SK-N-SH (cell line): ENCODE results near the gene ARMC9. TPM values are rescaled to one million over a fixed set of nuclear protein-coding genes. Genes with fewer than 3 reads are reported as not detected.

ENCODE experiments used
- CTCF ChIA-PET: fragments of 300-600, 350-600 bp; formaldehyde crosslinking; extraction: SDS; loops from one replicate; lab custom pipeline; 2021; lab: Yijun Ruan, JAX
- POLR2A ChIA-PET: fragments of 350-600 bp; sonication (Branson Sonifier 250); formaldehyde crosslinking; extraction: SDS; loops from one replicate; lab custom pipeline; 2020; ENCODE audit warnings: antibody characterized with exemption, inconsistent platforms; lab: Yijun Ruan, JAX
- DNase-seq: peaks from one replicate; pipeline ENCODE4 v3.0.0; 2012
- H2AFZ ChIP-seq: fragments of 200-600 bp; sonication (generic); 2 replicates; pipeline ENCODE4 v1.8.1; 2016; ENCODE audit warnings: antibody characterized with exemption, mild to moderate bottlenecking, low read depth
- H3F3A ChIP-seq: fragments of 200-600 bp; sonication (generic); replicated peaks from 2 replicates; pipeline ENCODE3; 2016; ENCODE audit warnings: antibody characterized with exemption, mild to moderate bottlenecking; ENCODE audit not compliant: insufficient read depth
- H3K27ac ChIP-seq, 2 experiments: fragments of 200-500 bp in 1 of 2; fragments of 200-600 bp in 1 of 2; sonication (Bioruptor generic) in 1 of 2; sonication (generic), shearing (Covaris generic) in 1 of 2; 2 replicates each; pipeline versions ENCODE4 v1.5.1 to v1.6.1; 2014 to 2016; ENCODE audit warnings: low read depth in 2 of 2, inconsistent platforms in 1 of 2, low read length in 1 of 2, mild to moderate bottlenecking in 1 of 2, mixed read lengths in 1 of 2
- H3K27me3 ChIP-seq: fragments of 200-600 bp; sonication (generic), shearing (Covaris generic); 2 replicates; pipeline ENCODE4 v1.6.1; 2016; ENCODE audit warnings: mixed run types; ENCODE audit not compliant: insufficient read depth
- H3K36me3 ChIP-seq, 2 experiments: fragments of 200-500 bp in 1 of 2; fragments of 200-600 bp in 1 of 2; sonication (Bioruptor generic) in 1 of 2; sonication (generic) in 1 of 2; replicated peaks in 1 of 2; 2 replicates each; pipeline versions ENCODE3 to v1.5.1; 2014 to 2016; ENCODE audit warnings: low read length in 1 of 2, mild to moderate bottlenecking in 1 of 2; ENCODE audit not compliant: insufficient read depth in 2 of 2, control insufficient read depth in 1 of 2
- H3K4me1 ChIP-seq, 2 experiments: fragments of 200-500 bp in 1 of 2; fragments of 200-600 bp in 1 of 2; sonication (Bioruptor generic) in 1 of 2; sonication (generic), shearing (Covaris generic) in 1 of 2; 2 replicates each; pipeline versions ENCODE4 v1.5.1 to v1.6.1; 2014 to 2016; ENCODE audit warnings: low read depth in 1 of 2, low read length in 1 of 2, mixed run types in 1 of 2; ENCODE audit not compliant: insufficient read depth in 2 of 2, control insufficient read depth in 1 of 2
- H3K4me2 ChIP-seq: fragments of 200-600 bp; sonication (generic), shearing (Covaris generic); 2 replicates; pipeline ENCODE4 v1.6.1; 2017; ENCODE audit warnings: mixed run types
- H3K4me3 ChIP-seq, 2 experiments: fragments of 200-500 bp in 1 of 2; fragments of 200-600 bp in 1 of 2; sonication (Bioruptor generic) in 1 of 2; sonication (generic), shearing (Covaris generic) in 1 of 2; 2 replicates each; pipeline versions ENCODE4 v1.5.1 to v1.8.1; 2014 to 2016; ENCODE audit warnings: low read depth in 2 of 2, inconsistent platforms in 1 of 2, low read length in 1 of 2, mild to moderate bottlenecking in 1 of 2, mixed read lengths in 1 of 2, moderate library complexity in 1 of 2
- H3K79me2 ChIP-seq: fragments of 200-600 bp; sonication (generic); 2 replicates; pipeline ENCODE4 v1.8.1; 2017; ENCODE audit warnings: mild to moderate bottlenecking; ENCODE audit not compliant: insufficient read depth
- H3K9ac ChIP-seq: fragments of 200-600 bp; sonication (generic); 2 replicates; pipeline ENCODE4 v1.6.1; 2017; ENCODE audit warnings: mixed run types
- H3K9me2 ChIP-seq: fragments of 200-600 bp; sonication (generic); 2 replicates; pipeline ENCODE4 v1.6.1; 2017; ENCODE audit warnings: mixed run types
- H3K9me3 ChIP-seq: fragments of 200-600 bp; sonication (generic); 2 replicates; pipeline ENCODE4 v1.6.1; 2017; ENCODE audit warnings: mixed run types, mild to moderate bottlenecking, moderate library complexity
- H4K20me1 ChIP-seq: fragments of 200-600 bp; sonication (generic); 2 replicates; pipeline ENCODE4 v1.6.1; 2017; ENCODE audit warnings: mild to moderate bottlenecking, mixed run types; ENCODE audit not compliant: insufficient read depth
- EP300 ChIP-seq, 2 experiments: IDR thresholded peaks; 2 replicates each; pipeline versions ENCODE4 v1.4.0 to v1.6.1; 2012; ENCODE audit warnings: borderline replicate concordance in 1 of 2, low read depth in 1 of 2, low read length in 1 of 2
- EZH2phosphoT487 ChIP-seq: fragments of 200-600 bp; sonication (generic); IDR thresholded peaks from 2 replicates; pipeline ENCODE4 v1.6.1; 2017; ENCODE audit warnings: low read depth, mixed run types, mild to moderate bottlenecking, antibody characterized with exemption, moderate library complexity, borderline replicate concordance
- GABPA ChIP-seq: IDR thresholded peaks from 2 replicates; pipeline ENCODE4 v1.4.0; 2012; ENCODE audit warnings: low read depth, mild to moderate bottlenecking
- GATA2 ChIP-seq: sonication (generic); formaldehyde crosslinking; IDR thresholded peaks from 2 replicates; pipeline ENCODE4 v1.5.0; 2020; ENCODE audit warnings: mild to moderate bottlenecking, missing genetic modification reagents
- IRF3 ChIP-seq: fragments of 150-350 bp; IDR thresholded peaks from 2 replicates; pipeline ENCODE4 v1.6.1; 2016; ENCODE audit warnings: mild to moderate bottlenecking, low read depth, low read length
- JUND ChIP-seq: IDR thresholded peaks from 2 replicates; pipeline ENCODE4 v1.4.0; 2012
- MAX ChIP-seq: IDR thresholded peaks from 2 replicates; pipeline ENCODE4 v1.4.0; 2012; ENCODE audit warnings: low read depth
- MXI1 ChIP-seq: IDR thresholded peaks from 2 replicates; pipeline ENCODE4 v1.6.1; 2012; ENCODE audit warnings: mild to moderate bottlenecking, low read depth, low read length, improper control_type of control experiment
- REST ChIP-seq: IDR thresholded peaks from 2 replicates; pipeline ENCODE4 v1.6.1; 2012; ENCODE audit warnings: mild to moderate bottlenecking, low read depth, low read length, moderate library complexity
- RFX5 ChIP-seq: IDR thresholded peaks from 2 replicates; pipeline ENCODE4 v1.6.1; 2012; ENCODE audit warnings: mild to moderate bottlenecking, improper control_type of control experiment, low read length
- RXRA ChIP-seq: IDR thresholded peaks from 2 replicates; pipeline ENCODE4 v1.4.0; 2012; ENCODE audit warnings: low read depth, mild to moderate bottlenecking, borderline replicate concordance
- SMC3 ChIP-seq: IDR thresholded peaks from 2 replicates; pipeline ENCODE4 v1.6.1; 2012; ENCODE audit warnings: low read depth, low read length, improper control_type of control experiment
- TEAD4 ChIP-seq: IDR thresholded peaks from 2 replicates; pipeline ENCODE4 v1.4.0; 2012; ENCODE audit warnings: mild to moderate bottlenecking, borderline replicate concordance; ENCODE audit not compliant: insufficient read depth
- USF2 ChIP-seq: fragments of 150-350 bp; IDR thresholded peaks from 2 replicates; pipeline ENCODE4 v1.6.1; 2017; ENCODE audit warnings: antibody characterized with exemption, low read length, low read depth, borderline replicate concordance
- WGBS: methylation state at CpG from one replicate; pipeline ENCODE4 v1.1.6; 2017; ENCODE audit warnings: low lambda C conversion rate; 5-methylcytosine and 5-hydroxymethylcytosine counted together
- polyA plus RNA-seq, 3 experiments: library from polyadenylated mRNA; depleted of rRNA; stranded (reverse); fragments of >200 nt; gene quantifications; 2 replicates each; pipeline ENCODE4 v1.2.3, GENCODE V29; 2012
- TF ChIP-seq, protein P1 (sequence below): fragments of 200-600 bp; sonication (generic); IDR thresholded peaks from 2 replicates; pipeline ENCODE4 v1.6.1; 2017; ENCODE audit warnings: antibody characterized with exemption, mild to moderate bottlenecking, moderate library complexity
- TF ChIP-seq, protein P2 (sequence below): IDR thresholded peaks from 2 replicates; pipeline ENCODE4 v1.4.0; 2012; ENCODE audit warnings: low read depth, borderline replicate concordance

ARMC9 gene
- polyA plus RNA-seq, 1 of the 3 experiments (the other 2 are of a cell fraction): 25.3 TPM

DNA sequence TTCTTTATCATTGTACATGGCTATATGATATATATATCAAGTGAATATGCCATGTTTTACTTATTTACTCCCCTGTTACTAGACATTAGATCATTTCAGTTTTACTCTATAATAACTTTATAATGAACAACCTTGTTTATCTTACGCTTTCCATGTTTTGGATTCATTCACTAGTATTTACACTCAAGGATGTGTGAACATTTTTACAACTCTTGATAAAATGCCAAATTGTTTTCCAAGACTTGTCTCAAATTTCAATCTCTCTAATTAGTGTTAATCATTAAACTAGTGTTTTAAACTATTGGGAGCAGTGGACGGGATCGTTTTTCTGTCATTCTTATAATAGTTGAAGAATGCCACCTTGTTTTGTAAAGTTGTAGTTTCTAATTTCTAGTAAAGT is 145.6 kb downstream of the ARMC9 start:
- DNase-seq: no peak
- no peaks in the 10 kb centered on the region for H3K27me3 ChIP-seq
- no peaks in the 10 kb centered on the region for H3K9me2 ChIP-seq
- peaks cover 0 to 11% of the 10 kb centered on the region in 2 experiments; a peak in 2 of 4 replicates for H3K4me1 ChIP-seq
- H2AFZ ChIP-seq: no peak overlapping the region
- H3K9me3 ChIP-seq: no peaks in the 10 kb centered on the region
- no peak overlapping the region for H3K4me3 ChIP-seq
- H3K9ac ChIP-seq: no peak overlapping the region
- TF ChIP-seq MAX (no peak), USF2 (no peak)
- TF ChIP-seq, all 33 proteins: peak for 0
- H3K79me2 ChIP-seq: no peaks in the 10 kb centered on the region
- ChIA-PET POLR2A (no interaction called here), CTCF (no interaction called here)
- no peak overlapping the region for H3K4me2 ChIP-seq
- no peak overlapping the region for H3K27ac ChIP-seq
- WGBS: 89% methylated on average over 3 of the region's 3 CpGs
- H3F3A ChIP-seq: peaks cover 5% of the 10 kb centered on the region
- H4K20me1 ChIP-seq: no peaks in the 10 kb centered on the region
- H3K36me3 ChIP-seq: peaks cover 3 to 8% of the 10 kb centered on the region in 2 experiments

DNA sequence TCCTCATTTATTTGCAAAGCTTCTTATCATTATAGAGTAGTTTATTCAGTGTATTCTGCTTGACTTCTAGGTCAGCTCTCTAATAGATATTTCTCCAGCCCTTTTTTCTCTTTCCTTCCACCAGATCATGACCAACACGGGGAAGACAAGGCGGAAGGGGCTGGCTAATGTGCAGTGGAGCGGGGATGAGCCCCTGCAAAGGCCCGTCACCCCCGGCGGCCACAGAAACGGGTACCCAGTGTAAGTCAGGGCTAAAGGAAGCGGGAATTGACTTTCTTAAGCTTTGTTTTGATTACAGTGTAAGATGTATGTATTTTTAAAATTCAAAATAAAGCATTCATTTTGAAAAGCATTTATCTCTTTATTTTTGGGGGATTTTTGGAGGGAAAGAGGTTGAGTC is 146.4 kb downstream of the ARMC9 start:
- H3K4me1 ChIP-seq: peaks cover 0 to 11% of the 10 kb centered on the region in 2 experiments; a peak in 2 of 4 replicates
- no peak overlapping the region for H2AFZ ChIP-seq
- POLR2A ChIA-PET: no interaction called here
- H3K36me3 ChIP-seq: peaks cover 3 to 8% of the 10 kb centered on the region in 2 experiments
- no peak overlapping the region for H3K9ac ChIP-seq
- no peak for DNase-seq
- 94% methylated on average over 8 of the region's 8 CpGs for WGBS
- no peaks in the 10 kb centered on the region for H4K20me1 ChIP-seq
- peaks cover 5% of the 10 kb centered on the region for H3F3A ChIP-seq
- H3K27ac ChIP-seq: no peak overlapping the region
- no peaks in the 10 kb centered on the region for H3K79me2 ChIP-seq
- no peak for TF ChIP-seq GABPA
- no peak for TF ChIP-seq JUND
- no peak for TF ChIP-seq GATA2 (CRISPR knock-in tag)
- TF ChIP-seq RFX5: no peak
- no peak for TF ChIP-seq TEAD4
- TF ChIP-seq REST: no peak
- TF ChIP-seq IRF3: no peak
- TF ChIP-seq, protein P1, sequence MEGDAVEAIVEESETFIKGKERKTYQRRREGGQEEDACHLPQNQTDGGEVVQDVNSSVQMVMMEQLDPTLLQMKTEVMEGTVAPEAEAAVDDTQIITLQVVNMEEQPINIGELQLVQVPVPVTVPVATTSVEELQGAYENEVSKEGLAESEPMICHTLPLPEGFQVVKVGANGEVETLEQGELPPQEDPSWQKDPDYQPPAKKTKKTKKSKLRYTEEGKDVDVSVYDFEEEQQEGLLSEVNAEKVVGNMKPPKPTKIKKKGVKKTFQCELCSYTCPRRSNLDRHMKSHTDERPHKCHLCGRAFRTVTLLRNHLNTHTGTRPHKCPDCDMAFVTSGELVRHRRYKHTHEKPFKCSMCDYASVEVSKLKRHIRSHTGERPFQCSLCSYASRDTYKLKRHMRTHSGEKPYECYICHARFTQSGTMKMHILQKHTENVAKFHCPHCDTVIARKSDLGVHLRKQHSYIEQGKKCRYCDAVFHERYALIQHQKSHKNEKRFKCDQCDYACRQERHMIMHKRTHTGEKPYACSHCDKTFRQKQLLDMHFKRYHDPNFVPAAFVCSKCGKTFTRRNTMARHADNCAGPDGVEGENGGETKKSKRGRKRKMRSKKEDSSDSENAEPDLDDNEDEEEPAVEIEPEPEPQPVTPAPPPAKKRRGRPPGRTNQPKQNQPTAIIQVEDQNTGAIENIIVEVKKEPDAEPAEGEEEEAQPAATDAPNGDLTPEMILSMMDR: no peak
- TF ChIP-seq USF2: no peak
- TF ChIP-seq SMC3: no peak
- no peak for TF ChIP-seq MXI1
- TF ChIP-seq EZH2phosphoT487: no peak
- no peak for TF ChIP-seq RXRA
- TF ChIP-seq, protein P2, sequence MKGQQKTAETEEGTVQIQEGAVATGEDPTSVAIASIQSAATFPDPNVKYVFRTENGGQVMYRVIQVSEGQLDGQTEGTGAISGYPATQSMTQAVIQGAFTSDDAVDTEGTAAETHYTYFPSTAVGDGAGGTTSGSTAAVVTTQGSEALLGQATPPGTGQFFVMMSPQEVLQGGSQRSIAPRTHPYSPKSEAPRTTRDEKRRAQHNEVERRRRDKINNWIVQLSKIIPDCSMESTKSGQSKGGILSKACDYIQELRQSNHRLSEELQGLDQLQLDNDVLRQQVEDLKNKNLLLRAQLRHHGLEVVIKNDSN: no peak
- TF ChIP-seq EP300 (IDR thresholded peaks at IDR 0.05; ENCODE audit: borderline replicate concordance in 1 of 2, low read depth in 1 of 2, low read length in 1 of 2): no peak
- TF ChIP-seq MAX: no peak
- TF ChIP-seq, all 33 proteins: peak for 0
- Histone ChIP-seq H3K9me2 (no peaks in the 10 kb centered on the region), H3K27me3 (no peaks in the 10 kb centered on the region), H3K9me3 (no peaks in the 10 kb centered on the region), H3K4me3 (no peak overlapping the region), H3K4me2 (no peak overlapping the region)
- CTCF ChIA-PET: no interaction called here
